ENCODE data around the gene LRRFIP1. TPM values are rescaled to one million over a fixed set of nuclear protein-coding genes. Genes with fewer than 3 reads are reported as not detected.

Gene LRRFIP1
- polyA plus RNA-seq, 1 experiment: 50.4 TPM

GRCh38 chr2:237742191-237742590 lies 114.8 kb downstream of the LRRFIP1 start:
- Histone ChIP-seq H3K36me3 (ENCODE audit: control insufficient read depth, insufficient read depth, low read length) (peaks cover 5% of the 10 kb centered on the region), H3K27me3 (ENCODE audit: control insufficient read depth, insufficient read depth, low read length) (no peaks in the 10 kb centered on the region), H3K4me3 (ENCODE audit: low read depth, low read length) (no peak overlapping the region)
- ChIA-PET POLR2A (no interaction called here), CTCF (interaction anchor here (6.1 kb wide), 2 partner anchors 139 to 160 kb away, joined by 72 to 97 read pairs; no protein-coding TSS in a partner anchor)
- TF ChIP-seq CTCF (IDR thresholded peaks at IDR 0.05; ENCODE audit: insufficient read depth, low read depth, low read length): no peak
- no peak for DNase-seq (ENCODE audit: low read depth)

- Histone ChIP-seq H3K27me3 (ENCODE audit: control insufficient read depth, insufficient read depth, low read length) (no peaks in the 10 kb centered on the region), H3K4me3 (ENCODE audit: low read depth, low read length) (no peak overlapping the region), H3K36me3 (ENCODE audit: control insufficient read depth, insufficient read depth, low read length) (peaks cover 6% of the 10 kb centered on the region)
- DNase-seq (ENCODE audit: low read depth): no peak
- CTCF ChIA-PET: interaction anchor here (1.3 to 6.1 kb wide), 3 partner anchors 12 to 161 kb away, joined by 3 to 97 read pairs (median 72); no protein-coding TSS in a partner anchor
- POLR2A ChIA-PET: no interaction called here
- TF ChIP-seq CTCF (IDR thresholded peaks at IDR 0.05; ENCODE audit: insufficient read depth, low read depth, low read length): no peak
Observed at GRCh38 chr2:237742614-237743013, 115.2 kb downstream of the LRRFIP1 start.

GRCh38 chr2:237743024-237743423 lies 115.6 kb downstream of the LRRFIP1 start:
- Histone ChIP-seq H3K36me3 (ENCODE audit: control insufficient read depth, insufficient read depth, low read length) (peaks cover 6% of the 10 kb centered on the region), H3K27me3 (ENCODE audit: control insufficient read depth, insufficient read depth, low read length) (no peaks in the 10 kb centered on the region), H3K4me3 (ENCODE audit: low read depth, low read length) (no peak overlapping the region)
- CTCF ChIA-PET: interaction anchor here (1.0 to 6.1 kb wide), 5 partner anchors 12 to 230 kb away, joined by 3 to 97 read pairs (median 4); no protein-coding TSS in a partner anchor
- no peak for DNase-seq (ENCODE audit: low read depth)
- TF ChIP-seq CTCF (IDR thresholded peaks at IDR 0.05; ENCODE audit: insufficient read depth, low read depth, low read length): no peak
- POLR2A ChIA-PET: no interaction called here

- H3K36me3 ChIP-seq (ENCODE audit: control insufficient read depth, insufficient read depth, low read length): peaks cover 6% of the 10 kb centered on the region
- ChIA-PET CTCF (interaction anchor here (0.7 to 6.1 kb wide), 17 partner anchors 12 to 231 kb away, joined by 3 to 97 read pairs (median 6); no protein-coding TSS in a partner anchor), POLR2A (no interaction called here)
- H3K27me3 ChIP-seq (ENCODE audit: control insufficient read depth, insufficient read depth, low read length): no peaks in the 10 kb centered on the region
- no peak for DNase-seq (ENCODE audit: low read depth)
- H3K4me3 ChIP-seq (ENCODE audit: low read depth, low read length): no peak overlapping the region
- peak; percentile 18; the same call in 1 of the 2 replicates for TF ChIP-seq CTCF (IDR thresholded peaks at IDR 0.05; ENCODE audit: insufficient read depth, low read depth, low read length)
Observed at GRCh38 chr2:237743561-237744269, 116.3 kb downstream of the LRRFIP1 start.

GRCh38 chr2:237744270-237744612 lies 116.9 kb downstream of the LRRFIP1 start:
- ChIA-PET POLR2A (no interaction called here), CTCF (interaction anchor here (0.7 to 6.1 kb wide), 29 partner anchors 9 to 1648 kb away, joined by 3 to 97 read pairs (median 5); no protein-coding TSS in a partner anchor)
- TF ChIP-seq CTCF (IDR thresholded peaks at IDR 0.05; ENCODE audit: insufficient read depth, low read depth, low read length): no peak

More at GRCh38 chr2:237744270-237744612, 116.9 kb downstream of the LRRFIP1 start:
- Histone ChIP-seq H3K27me3 (ENCODE audit: control insufficient read depth, insufficient read depth, low read length) (no peaks in the 10 kb centered on the region), H3K4me3 (ENCODE audit: low read depth, low read length) (no peak overlapping the region), H3K36me3 (ENCODE audit: control insufficient read depth, insufficient read depth, low read length) (peaks cover 11% of the 10 kb centered on the region)
- no peak for DNase-seq (ENCODE audit: low read depth)
